HT-29 (cell line): ENCODE results near the gene SNRK. TPM values are rescaled to one million over a fixed set of nuclear protein-coding genes. Genes with fewer than 3 reads are reported as not detected.

ENCODE experiments used
- DNase-seq: peaks from one replicate; pipeline ENCODE4 v3.0.0-alpha.2; 2015; ENCODE audit warnings: low spot score
- total RNA-seq: library from RNA; depleted of rRNA; stranded (reverse); fragments of >200 nt; shearing (Covaris generic); gene quantifications from 2 replicates; pipeline ENCODE4 v1.2.3, GENCODE V29; 2014

Gene SNRK
- total RNA-seq, 1 experiment from 2014 or later: 8.0 TPM

GRCh38 chr3:43270078-43270477 lies 16.3 kb upstream of the SNRK start:
- DNase-seq: no peak

GRCh38 chr3:43273416-43273815 lies 12.9 kb upstream of the SNRK start:
- DNase-seq: no peak

GRCh38 chr3:43279082-43279481 lies 7.3 kb upstream of the SNRK start:
- DNase-seq: no peak

- DNase-seq: no peak
Measured at GRCh38 chr3:43279532-43279931, 6.8 kb upstream of the SNRK start.

GRCh38 chr3:43281020-43281419 lies 5.3 kb upstream of the SNRK start:
- DNase-seq: no peak

GRCh38 chr3:43284171-43284570 lies 2.2 kb upstream of the SNRK start:
- DNase-seq: no peak

GRCh38 chr3:43285644-43286043 lies 696 bp upstream of the SNRK start:
- no peak for DNase-seq

- peak; percentile 50 for DNase-seq
Measured at GRCh38 chr3:43286841-43287499, 630 bp downstream of the SNRK start.

- no peak for DNase-seq
Measured at GRCh38 chr3:43287500-43287873, 1.1 kb downstream of the SNRK start.

- peak; percentile 19 for DNase-seq
Measured at GRCh38 chr3:43288366-43288765, 2.0 kb downstream of the SNRK start.

GRCh38 chr3:43288850-43289249 lies 2.5 kb downstream of the SNRK start:
- peak; percentile 5 for DNase-seq

GRCh38 chr3:43289401-43289800 lies 3.1 kb downstream of the SNRK start:
- no peak for DNase-seq

- DNase-seq: no peak
Measured at GRCh38 chr3:43289841-43290470, 3.6 kb downstream of the SNRK start.

- DNase-seq: no peak
Measured at GRCh38 chr3:43290956-43291355, 4.6 kb downstream of the SNRK start.

GRCh38 chr3:43291546-43291945 lies 5.2 kb downstream of the SNRK start:
- DNase-seq: no peak

GRCh38 chr3:43294975-43295374 lies 8.6 kb downstream of the SNRK start:
- no peak for DNase-seq

GRCh38 chr3:43296565-43296964 lies 10.2 kb downstream of the SNRK start:
- DNase-seq: no peak

- no peak for DNase-seq
Measured at GRCh38 chr3:43298292-43298691, 12.0 kb downstream of the SNRK start.

- no peak for DNase-seq
Measured at GRCh38 chr3:43298761-43299160, 12.4 kb downstream of the SNRK start.

- no peak for DNase-seq
Measured at GRCh38 chr3:43302116-43302880, 16.0 kb downstream of the SNRK start.

GRCh38 chr3:43304126-43304525 lies 17.8 kb downstream of the SNRK start:
- DNase-seq: no peak

GRCh38 chr3:43307226-43307625 lies 20.9 kb downstream of the SNRK start:
- no peak for DNase-seq

GRCh38 chr3:43307649-43308048 lies 21.3 kb downstream of the SNRK start:
- DNase-seq: no peak
